Raji (cell line): ENCODE results near the gene RAG2.

Experiments used
- POLR2A ChIP-seq: IDR thresholded peaks from 2 replicates; pipeline ENCODE4 v1.6.1; 2011; ENCODE audit warnings: low read depth, low read length, control low read depth; ENCODE audit not compliant: insufficient read depth

The RAG2 gene

GRCh38 chr11:36598051-36598450, at the start of gene RAG2:
TSS of gene RAG2 (minus strand) at chr11:36598236. CDS start at chr11:36594168, 4,068 bp downstream.
- no peak for TF ChIP-seq POLR2A

- TF ChIP-seq POLR2A = no peak
These were observed 40.5 kb upstream of the RAG2 start for GRCh38 chr11:36638556-36638955.

DNA sequence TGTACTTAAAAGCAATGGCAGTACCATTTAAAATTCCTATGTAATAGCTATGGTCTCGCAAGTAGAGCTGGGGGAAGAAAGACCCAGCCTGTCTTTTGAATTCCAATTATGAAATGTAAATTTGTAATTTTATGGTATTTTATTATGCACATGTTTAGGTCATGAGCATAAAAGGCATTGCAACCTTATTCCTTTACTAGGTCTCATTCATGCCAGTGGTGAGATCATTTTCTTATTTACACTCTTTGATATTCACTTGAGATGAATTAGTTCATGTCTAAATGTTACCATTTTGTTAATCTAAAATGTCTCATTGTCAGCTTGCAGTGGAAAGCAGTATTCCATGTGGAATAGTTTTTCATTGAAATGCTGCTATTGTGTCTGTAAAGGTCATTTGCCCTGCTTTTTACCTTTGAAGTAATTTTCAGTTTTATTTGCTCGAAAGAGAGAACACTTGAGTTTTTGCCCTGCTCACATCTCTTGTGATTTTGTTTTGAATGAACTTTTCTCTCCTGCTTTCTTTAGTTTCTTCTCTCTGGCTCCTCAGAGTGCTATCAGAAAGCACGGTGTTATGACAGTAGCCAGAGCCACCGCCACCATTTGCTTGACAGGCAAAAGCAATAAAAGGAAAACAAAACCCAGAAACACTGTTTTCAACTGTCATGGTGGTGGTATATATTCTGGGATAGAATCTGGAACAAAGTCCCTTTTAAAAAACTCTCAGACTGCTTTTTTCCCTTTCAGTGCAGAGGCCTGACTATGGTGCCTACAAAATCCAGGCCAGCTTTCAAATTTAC, 37.2 kb upstream of the RAG2 start:
- TF ChIP-seq POLR2A = no peak

GRCh38 chr11:36631774-36632173, 33.7 kb upstream of the RAG2 start:
- no peak for TF ChIP-seq POLR2A

DNA sequence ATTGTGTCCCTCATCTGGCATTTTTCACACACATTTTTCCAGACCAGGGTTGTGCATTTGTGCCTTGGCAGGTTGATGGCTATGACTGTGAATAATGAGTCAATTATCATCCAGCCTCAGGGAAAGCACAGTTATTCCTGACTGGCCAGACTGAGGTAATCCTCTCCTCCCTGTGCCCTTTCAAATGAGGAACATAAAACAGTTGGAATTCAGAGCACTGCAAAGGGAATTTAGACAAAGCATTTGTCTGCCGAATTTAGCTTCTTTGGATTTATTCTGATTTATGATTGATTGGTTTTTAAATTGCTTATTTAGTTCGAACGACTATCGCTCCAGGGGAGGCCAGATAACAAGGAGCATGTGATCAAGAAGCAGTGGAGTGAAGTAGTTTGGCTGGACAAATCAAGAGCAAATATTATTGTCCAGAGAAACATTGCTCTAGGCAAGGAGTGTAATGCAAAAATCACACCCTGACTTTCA, 30.8 kb upstream of the RAG2 start:
- no peak for TF ChIP-seq POLR2A

DNA sequence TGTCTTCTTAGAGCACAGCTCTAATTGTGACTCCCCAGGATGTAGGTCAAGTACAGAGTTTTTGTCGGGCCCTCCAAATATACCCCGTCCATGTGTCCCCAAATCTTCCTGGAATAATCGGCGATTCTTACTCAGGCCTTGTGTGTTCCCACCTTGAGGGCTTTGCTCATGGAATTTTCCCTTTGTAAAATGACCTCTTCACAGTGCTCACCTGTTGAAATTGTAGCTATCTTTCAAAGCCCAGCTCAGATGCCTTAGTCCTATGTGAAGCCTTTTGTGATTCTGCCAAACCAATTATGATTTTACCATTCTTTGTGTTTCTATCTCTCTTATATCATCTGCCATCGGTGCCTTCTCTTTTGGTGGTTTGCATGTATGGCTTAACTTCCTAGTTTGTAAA, 30.1 kb upstream of the RAG2 start:
- no peak for TF ChIP-seq POLR2A

GRCh38 chr11:36627471-36627870, 29.4 kb upstream of the RAG2 start:
- no peak for TF ChIP-seq POLR2A

DNA sequence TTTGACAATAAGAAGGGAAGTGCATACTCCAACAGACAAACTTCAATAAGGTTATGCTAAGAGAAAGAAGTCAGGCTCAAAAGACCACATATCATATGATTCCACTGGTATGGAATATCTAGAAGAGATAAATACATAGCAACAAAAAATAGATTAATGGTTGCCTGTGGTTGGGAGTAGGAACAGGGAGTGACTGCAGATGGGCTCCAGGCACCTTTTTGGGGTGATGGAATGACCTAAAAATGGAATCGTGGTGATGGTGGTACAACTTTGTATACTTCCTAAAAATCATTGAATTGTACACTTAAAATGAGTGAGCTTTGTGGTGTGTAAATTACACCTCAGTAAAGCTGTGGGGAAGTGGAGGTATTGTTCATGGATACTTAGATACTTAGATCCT, 29.0 kb upstream of the RAG2 start:
- TF ChIP-seq POLR2A = no peak

GRCh38 chr11:36623494-36623893, 25.5 kb upstream of the RAG2 start:
- TF ChIP-seq POLR2A = no peak

DNA sequence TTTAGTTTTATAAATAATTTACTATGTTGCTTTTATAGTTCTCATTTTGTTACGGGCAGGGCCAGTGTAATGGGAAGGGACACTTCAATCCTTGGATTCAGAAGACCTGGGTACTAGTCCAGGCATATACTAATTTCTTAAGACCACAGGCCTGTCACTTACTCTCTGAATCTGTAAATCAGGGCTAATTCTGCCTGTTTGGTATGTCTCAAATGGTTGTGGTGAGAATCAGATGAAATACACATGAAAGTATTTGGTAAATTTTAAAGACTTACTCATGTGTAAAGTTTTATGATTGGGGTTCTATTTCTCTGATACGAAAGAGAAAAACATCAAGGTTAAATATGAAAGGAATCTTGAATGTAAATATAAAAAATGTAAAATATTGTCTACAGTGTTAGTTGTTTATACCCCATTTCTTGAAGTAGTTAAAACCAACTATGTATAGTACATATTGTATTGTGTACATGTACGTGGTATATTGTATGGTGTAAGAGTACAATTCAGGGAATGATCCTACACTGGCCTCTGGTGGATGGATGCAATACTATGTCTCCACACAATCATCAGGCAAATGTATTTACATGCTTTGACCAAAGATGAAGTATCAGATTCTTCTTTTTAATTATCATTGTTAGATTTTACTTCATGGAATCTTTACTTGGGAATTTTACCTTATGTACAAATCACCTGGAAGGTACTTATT, 24.5 kb upstream of the RAG2 start:
- TF ChIP-seq POLR2A = no peak

GRCh38 chr11:36620246-36620645, 22.2 kb upstream of the RAG2 start:
- TF ChIP-seq POLR2A = no peak

GRCh38 chr11:36619502-36619901, 21.5 kb upstream of the RAG2 start:
- no peak for TF ChIP-seq POLR2A

DNA sequence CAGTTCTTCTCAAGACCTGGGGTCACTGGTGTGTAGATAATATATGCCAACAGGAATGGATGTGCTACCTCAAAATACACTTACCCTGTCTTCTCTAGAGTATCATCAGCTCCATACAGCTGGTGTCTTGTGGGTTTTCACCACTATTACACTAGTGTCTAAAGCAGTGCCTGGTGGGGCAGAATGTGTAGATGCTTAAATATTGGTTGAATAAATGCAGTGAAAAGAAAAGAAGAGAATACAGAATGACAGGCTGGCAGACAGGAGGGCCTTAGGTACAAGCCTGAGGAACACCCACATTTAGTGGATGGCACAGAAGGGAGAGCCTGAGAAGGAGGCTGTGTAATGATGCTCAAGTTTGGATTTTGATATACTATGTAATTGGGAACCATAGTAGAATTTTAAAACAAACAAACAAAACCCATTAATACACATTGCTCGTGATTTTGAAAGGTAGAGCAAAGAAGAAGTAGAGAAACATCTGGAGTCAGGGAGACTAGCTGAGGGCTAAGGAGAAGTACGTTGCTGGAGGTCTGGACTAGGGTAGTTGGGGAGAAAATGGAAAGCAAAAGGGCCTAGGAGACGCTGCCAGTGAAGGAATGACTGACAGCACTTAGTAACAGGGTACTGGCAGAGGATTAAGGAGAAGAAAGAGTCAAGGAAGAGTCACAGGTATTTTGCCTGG, 20.5 kb upstream of the RAG2 start:
- TF ChIP-seq POLR2A = no peak

DNA sequence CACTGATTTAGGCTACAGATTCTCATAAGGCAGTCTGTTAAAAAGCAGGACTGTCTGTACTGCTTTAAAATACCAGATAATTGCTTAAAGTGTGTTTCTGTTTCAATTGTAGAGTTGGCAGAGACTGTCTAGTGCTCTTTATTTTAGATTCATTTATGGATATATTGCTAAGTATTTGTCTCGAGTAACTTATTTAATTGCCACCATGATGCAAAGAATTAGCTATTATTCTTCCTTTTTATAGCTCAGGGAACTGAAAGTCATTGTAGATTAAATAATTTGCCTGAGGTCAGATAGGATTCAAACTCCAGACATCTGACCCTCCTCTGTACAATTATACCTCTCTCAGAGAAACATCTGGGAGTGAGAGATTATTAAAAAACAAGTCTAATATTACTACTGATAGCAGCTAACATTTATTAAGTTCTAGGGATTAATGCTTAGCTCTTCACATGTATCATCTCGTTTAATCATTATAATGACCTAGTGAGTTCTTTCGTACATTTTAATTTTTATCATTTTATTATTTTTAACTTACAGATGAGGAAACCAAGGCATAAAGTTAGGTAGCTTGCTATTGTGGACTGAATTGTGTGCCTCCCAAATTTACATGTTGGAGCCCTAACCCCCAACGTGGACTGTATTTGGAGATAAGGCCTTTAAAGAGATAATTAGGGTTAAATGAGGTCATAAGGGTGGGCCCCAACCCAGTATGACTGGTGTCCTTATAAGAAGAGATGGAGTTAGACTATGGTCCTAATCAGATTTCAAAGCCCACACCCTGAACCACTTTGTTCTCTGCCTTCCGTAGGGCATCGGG, 19.7 kb upstream of the RAG2 start:
- no peak for TF ChIP-seq POLR2A

DNA sequence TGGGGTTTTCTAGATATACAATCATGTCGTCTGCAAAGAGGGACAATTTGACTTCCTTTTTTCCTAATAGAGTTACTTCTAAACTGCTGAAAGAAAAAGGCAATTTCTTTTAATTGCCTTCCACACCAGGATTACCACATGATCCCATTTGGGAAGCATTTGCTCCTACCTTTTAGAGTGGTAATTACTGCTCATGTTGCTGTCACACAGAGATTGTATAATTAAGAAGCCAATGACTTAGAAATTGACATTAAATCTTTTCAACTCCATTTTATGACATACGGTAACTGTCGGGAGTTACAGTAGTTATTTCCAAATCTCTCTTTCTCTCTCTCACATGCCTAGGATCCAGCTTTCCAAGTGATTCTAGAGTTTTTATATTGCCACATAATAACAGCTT, 17.8 kb upstream of the RAG2 start:
- TF ChIP-seq POLR2A = no peak
